ENCODE data around the gene SLC13A4. TPM values are rescaled to one million over a fixed set of nuclear protein-coding genes. Genes with fewer than 3 reads are reported as not detected.

Gene SLC13A4
- total RNA-seq, 2 donors from 2014 or later: 1.8 to 3.2 TPM

DNA sequence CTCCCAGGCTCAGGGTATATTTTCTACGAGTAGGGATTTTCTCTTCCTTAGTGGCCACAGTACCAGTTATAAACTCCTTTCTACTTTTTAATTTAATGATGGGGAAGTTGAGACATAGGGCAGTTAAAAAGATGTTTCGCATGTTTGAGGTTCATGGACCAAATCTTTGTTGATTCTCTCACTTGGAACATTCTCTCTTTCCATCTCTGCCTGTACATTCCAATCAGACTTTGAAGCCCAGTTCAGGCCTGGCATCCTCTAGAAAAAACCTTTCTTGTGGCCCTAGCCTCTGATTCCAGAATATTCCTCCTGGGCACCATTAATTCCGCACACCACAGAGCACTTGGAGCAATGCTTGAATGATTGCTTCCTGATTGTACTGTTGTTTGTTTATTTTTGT lies 18.5 kb downstream of the SLC13A4 start:
- no peak for DNase-seq
- TF ChIP-seq, protein P1, sequence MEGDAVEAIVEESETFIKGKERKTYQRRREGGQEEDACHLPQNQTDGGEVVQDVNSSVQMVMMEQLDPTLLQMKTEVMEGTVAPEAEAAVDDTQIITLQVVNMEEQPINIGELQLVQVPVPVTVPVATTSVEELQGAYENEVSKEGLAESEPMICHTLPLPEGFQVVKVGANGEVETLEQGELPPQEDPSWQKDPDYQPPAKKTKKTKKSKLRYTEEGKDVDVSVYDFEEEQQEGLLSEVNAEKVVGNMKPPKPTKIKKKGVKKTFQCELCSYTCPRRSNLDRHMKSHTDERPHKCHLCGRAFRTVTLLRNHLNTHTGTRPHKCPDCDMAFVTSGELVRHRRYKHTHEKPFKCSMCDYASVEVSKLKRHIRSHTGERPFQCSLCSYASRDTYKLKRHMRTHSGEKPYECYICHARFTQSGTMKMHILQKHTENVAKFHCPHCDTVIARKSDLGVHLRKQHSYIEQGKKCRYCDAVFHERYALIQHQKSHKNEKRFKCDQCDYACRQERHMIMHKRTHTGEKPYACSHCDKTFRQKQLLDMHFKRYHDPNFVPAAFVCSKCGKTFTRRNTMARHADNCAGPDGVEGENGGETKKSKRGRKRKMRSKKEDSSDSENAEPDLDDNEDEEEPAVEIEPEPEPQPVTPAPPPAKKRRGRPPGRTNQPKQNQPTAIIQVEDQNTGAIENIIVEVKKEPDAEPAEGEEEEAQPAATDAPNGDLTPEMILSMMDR (conservative IDR thresholded peaks at IDR 0.05): no peak

DNA sequence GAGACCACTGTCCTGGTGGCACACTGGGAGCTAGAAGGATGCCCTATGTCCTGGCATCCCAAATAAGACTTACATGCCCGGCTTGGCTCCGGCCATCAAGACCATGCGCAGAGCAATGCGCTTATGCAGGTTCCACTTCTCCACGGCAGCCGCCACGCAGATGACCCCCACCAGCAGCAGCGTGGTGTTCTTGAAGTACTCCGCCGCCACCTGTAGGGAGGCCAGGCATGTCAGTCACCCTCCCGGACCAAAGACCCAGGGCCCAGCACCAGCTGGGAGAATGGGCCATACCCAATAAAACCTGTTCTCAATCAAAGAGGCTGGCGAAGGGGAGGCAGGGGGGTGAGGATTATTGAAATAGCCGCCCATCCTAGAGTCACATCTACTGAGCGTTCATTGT lies 19.9 kb downstream of the SLC13A4 start:
- Mint-ChIP-seq H3K4me1 (peaks cover 16% of the 10 kb centered on the region), H3K4me3 (no peak overlapping the region), H3K36me3 (ENCODE audit: low read depth) (no peaks in the 10 kb centered on the region), H3K9me3 (no peaks in the 10 kb centered on the region), H3K27me3 (ENCODE audit: insufficient read depth) (no peaks in the 10 kb centered on the region), H3K27ac (no peak overlapping the region)
- no peak overlapping the region for H3K4me3 ChIP-seq (ENCODE audit: low read length)
- no peaks in the 10 kb centered on the region for H3K4me1 ChIP-seq (ENCODE audit: control insufficient read depth, insufficient read depth, low read length)
- WGBS, 2 experiments (ENCODE audit: insufficient coverage in 1 of 2, insufficient read length in 1 of 2): 90 to 95% methylated on average over 12 to 14 of the region's 14 CpGs
- H3K27me3 ChIP-seq (ENCODE audit: control insufficient read depth, insufficient read depth, low read length, poor library complexity, severe bottlenecking): no peaks in the 10 kb centered on the region
- peak; percentile 72 for DNase-seq
- H3K9me3 ChIP-seq (ENCODE audit: control insufficient read depth, low read length): no peaks in the 10 kb centered on the region
- no peaks in the 10 kb centered on the region for H3K36me3 ChIP-seq (ENCODE audit: control insufficient read depth, insufficient read depth, low read length)
- no peak overlapping the region for H3K9ac ChIP-seq (ENCODE audit: extremely low read depth, low read length, poor library complexity, severe bottlenecking)
- no peak overlapping the region for H3K27ac ChIP-seq (ENCODE audit: low read depth, low read length)
- TF ChIP-seq, protein P1 (conservative IDR thresholded peaks at IDR 0.05): peak; percentile 45

More for the DNA sequence above, 18.5 kb downstream of the SLC13A4 start:
- 98 to 100% methylated on average over 2 to 3 of the region's 3 CpGs for WGBS, 2 experiments (ENCODE audit: insufficient coverage in 1 of 2, insufficient read length in 1 of 2)
- Mint-ChIP-seq H3K4me3 (no peak overlapping the region), H3K9me3 (no peaks in the 10 kb centered on the region), H3K4me1 (peaks cover 10% of the 10 kb centered on the region), H3K27ac (no peak overlapping the region), H3K27me3 (ENCODE audit: insufficient read depth) (no peaks in the 10 kb centered on the region), H3K36me3 (ENCODE audit: low read depth) (no peaks in the 10 kb centered on the region)
- H3K27me3 ChIP-seq (ENCODE audit: control insufficient read depth, insufficient read depth, low read length, poor library complexity, severe bottlenecking): no peaks in the 10 kb centered on the region
- H3K9ac ChIP-seq (ENCODE audit: extremely low read depth, low read length, poor library complexity, severe bottlenecking): no peak overlapping the region
- no peak overlapping the region for H3K4me3 ChIP-seq (ENCODE audit: low read length)
- H3K27ac ChIP-seq (ENCODE audit: low read depth, low read length): no peak overlapping the region
- no peaks in the 10 kb centered on the region for H3K36me3 ChIP-seq (ENCODE audit: control insufficient read depth, insufficient read depth, low read length)
- H3K4me1 ChIP-seq (ENCODE audit: control insufficient read depth, insufficient read depth, low read length): peaks cover 4% of the 10 kb centered on the region
- no peaks in the 10 kb centered on the region for H3K9me3 ChIP-seq (ENCODE audit: control insufficient read depth, low read length)

DNA sequence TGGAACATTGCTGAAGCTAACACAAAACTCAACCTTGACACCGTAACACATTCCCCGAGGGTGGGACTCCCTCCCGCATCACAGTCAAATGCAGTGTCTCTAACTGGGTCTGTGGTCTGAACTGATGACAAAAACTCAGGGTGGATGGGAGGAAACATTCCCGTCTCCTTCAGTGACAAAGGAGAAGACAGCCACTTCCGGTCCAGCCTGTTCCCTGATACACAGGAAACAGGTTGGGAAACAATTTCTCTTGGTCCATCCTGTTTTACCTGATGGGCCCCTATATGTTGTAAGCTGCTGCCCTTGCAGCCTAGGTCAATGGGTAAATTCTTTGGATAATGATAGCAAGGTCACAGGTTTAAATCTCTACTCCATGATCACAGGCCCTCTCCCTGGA lies 20.4 kb downstream of the SLC13A4 start:
- H3K27ac Mint-ChIP-seq: no peak overlapping the region

More for the DNA sequence above, 20.4 kb downstream of the SLC13A4 start:
- H3K9me3 ChIP-seq (ENCODE audit: control insufficient read depth, low read length): no peaks in the 10 kb centered on the region
- H3K4me1 Mint-ChIP-seq: peaks cover 14% of the 10 kb centered on the region
- H3K4me3 Mint-ChIP-seq: no peak overlapping the region
- no peak overlapping the region for H3K27ac ChIP-seq (ENCODE audit: low read depth, low read length)
- H3K36me3 ChIP-seq (ENCODE audit: control insufficient read depth, insufficient read depth, low read length): no peaks in the 10 kb centered on the region
- H3K9me3 Mint-ChIP-seq: no peaks in the 10 kb centered on the region
- no peak overlapping the region for H3K4me3 ChIP-seq (ENCODE audit: low read length)
- H3K4me1 ChIP-seq (ENCODE audit: control insufficient read depth, insufficient read depth, low read length): no peaks in the 10 kb centered on the region
- no peaks in the 10 kb centered on the region for H3K27me3 ChIP-seq (ENCODE audit: control insufficient read depth, insufficient read depth, low read length, poor library complexity, severe bottlenecking)
- DNase-seq: no peak
- H3K36me3 Mint-ChIP-seq (ENCODE audit: low read depth): no peaks in the 10 kb centered on the region
- H3K9ac ChIP-seq (ENCODE audit: extremely low read depth, low read length, poor library complexity, severe bottlenecking): no peak overlapping the region
- TF ChIP-seq, protein P1 (conservative IDR thresholded peaks at IDR 0.05): no peak
- 89 to 95% methylated on average over 5 of the region's 5 CpGs for WGBS, 2 experiments (ENCODE audit: insufficient coverage in 1 of 2, insufficient read length in 1 of 2)
- H3K27me3 Mint-ChIP-seq (ENCODE audit: insufficient read depth): no peaks in the 10 kb centered on the region
